Right renal cortex interstitium (tissue), 3 donors: ENCODE measurements around the gene CRYGA. TPM values are rescaled to one million over a fixed set of nuclear protein-coding genes. Genes with fewer than 3 reads are reported as not detected.

Experiments used
- DNase-seq, 3 donors: peaks; one replicate each; pipeline ENCODE4 v3.0.0-alpha.2; 2013; ENCODE audit warnings: low read depth in 3 of 3, low spot score in 2 of 3
- polyA plus RNA-seq, 3 donors: library from polyadenylated mRNA; unstranded; fragments of 120-200 nt; gene quantifications; one replicate each; pipeline ENCODE4 v1.2.1, GENCODE V29; 2013; ENCODE audit not compliant: insufficient read length in 3 of 3

The CRYGA gene, protein sequence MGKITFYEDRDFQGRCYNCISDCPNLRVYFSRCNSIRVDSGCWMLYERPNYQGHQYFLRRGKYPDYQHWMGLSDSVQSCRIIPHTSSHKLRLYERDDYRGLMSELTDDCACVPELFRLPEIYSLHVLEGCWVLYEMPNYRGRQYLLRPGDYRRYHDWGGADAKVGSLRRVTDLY
- not detected for polyA plus RNA-seq

DNA sequence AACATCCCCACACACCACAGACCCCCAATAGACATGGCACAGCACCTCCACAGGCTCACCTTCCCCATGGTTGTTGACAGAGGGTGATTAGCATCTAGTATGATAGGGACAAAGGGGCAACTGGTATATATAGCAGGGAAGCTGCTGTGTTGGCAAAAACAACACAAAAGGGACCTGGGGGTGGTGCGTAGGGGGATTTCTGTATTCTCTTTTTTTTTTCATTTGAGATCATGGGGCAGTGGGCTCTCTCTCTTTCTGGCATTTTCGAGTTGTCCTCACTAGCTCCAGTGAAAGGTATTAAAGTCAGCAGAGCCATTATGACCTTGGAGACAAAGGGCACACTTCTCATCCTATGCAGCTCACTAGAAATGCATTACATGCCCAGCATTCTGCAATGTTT lies at the start of gene CRYGA:
Gene CRYGA (minus strand): TSS at position 101 of the 400 bp plus-strand sequence. CDS start 33 bp downstream, at position 68.
- DNase-seq: no peak

DNA sequence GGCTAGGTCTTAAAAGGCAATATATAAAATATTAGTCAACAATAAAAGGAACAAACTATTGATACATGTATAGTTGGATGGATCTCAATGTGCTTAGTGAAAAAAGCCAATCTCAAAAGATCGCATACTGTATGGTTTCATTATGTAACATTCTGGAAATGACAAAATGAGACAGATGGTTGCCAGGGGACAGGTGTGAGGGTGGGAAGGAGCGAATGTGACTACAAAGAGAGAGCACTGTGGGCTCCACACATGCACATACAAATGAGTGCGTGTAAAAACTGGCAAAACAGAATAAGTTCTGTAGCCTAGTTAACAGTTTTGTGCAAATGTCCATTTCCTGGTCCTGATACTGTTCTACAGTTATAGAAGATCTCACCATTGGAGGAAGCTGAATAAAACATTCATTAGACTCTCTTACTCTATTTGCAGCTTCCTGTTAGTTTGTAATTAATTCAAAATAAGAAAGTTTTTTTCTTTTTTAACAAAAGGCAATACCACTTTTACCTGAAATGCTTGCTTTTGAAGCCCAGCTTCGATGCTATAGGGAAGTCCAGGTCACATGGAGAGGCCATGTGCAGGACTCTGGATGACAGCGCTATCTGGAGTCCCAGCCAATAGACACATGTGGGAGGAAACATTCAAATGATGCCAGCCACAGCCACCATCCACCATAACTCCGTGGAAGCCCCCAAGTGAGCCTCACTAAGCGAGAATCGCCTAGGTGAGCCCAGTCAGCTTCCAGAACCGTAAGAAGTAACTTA lies 47.5 kb upstream of the CRYGA start:
- no peak for DNase-seq

DNA sequence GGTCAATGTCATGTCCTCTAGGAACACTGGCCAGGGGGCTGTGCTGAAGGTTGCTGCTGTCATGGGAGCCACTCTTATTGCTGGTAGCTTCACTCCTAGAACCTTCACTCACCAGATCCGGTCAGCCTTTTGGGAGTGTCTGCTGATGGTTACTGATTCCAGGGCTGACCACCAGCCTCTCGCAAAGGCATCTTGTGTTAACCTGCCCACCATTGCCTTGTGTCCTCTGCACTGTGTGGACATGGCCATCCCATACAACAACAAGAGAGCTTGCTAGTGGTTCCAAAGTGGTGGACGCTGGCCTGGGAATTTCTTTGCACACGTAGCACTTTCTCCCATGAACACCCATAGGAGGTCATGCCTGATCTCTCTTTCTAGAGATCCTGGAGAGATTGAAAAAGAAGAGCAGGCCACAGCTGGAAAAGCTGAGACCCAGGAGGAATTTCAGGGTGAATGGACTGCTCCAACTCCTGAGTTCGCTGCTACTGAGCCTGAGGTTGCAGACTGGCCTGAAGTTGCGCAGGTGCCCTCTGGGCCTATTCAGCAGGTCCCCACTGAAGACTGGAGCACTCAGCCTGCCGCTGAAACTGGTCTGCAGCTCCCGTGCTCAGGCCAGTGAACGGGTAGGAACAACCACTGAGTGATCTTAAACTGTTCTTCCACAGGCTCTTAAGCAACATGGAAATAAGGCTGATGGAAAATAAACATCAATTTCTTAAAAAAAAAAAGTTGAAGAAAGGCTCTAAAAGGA lies 45.1 kb upstream of the CRYGA start:
- no peak for DNase-seq

DNA sequence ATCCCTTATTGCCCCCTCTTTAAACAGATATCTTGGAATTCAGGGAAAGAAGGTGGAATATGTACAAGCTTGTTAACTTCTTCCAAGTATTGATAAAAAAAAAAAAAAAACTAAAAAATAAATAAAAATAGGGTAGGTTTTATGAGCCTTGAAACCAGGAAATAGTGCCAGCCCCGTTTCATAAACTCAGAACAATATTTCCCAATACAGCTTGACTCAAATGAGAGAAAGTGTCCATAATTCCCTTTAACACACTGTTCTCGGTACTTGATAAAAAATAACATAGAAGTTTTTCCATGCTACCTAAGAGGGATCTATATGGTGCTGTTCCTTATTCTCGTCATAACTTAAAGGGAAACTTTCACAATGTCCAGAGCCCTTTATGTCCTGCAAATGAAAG lies 44.4 kb upstream of the CRYGA start:
- DNase-seq: no peak

DNA sequence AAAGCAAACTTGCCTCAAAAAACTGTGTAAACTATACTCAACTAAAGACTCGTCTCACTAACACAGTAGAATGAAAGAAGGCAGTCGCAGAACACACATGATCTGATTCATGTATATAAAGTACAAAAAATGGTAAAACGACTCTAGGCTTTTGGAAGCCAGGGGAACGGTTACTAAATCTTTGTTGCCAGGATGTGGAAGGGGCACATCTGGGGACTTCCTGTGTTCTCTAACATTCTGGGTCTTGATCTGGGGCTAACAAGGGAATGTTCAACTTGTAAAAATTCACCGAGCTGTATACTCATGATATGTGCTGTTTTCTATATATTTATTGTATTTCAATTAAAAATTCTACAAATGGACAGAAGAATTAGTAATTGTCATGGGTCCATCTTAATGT lies 40.8 kb upstream of the CRYGA start:
- no peak for DNase-seq

DNA sequence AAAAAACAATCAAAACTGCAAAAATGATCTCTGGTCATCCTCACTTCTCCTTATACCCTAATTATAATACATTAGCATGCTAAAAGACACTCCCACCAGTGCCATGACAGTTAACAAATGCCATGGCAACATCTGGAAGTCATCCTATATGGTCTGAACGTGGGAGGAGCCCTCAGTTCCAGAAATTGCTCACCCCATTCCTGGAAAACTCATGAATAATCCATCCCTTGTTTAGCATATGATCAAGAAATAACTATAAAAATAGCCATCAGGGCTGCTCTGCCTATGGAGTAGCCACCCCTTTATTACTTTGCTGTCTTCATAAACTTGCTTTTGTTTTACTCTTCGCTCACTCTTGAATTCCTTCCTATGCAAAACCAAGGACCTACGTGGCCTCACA lies 32.1 kb upstream of the CRYGA start:
- no peak for DNase-seq

DNA sequence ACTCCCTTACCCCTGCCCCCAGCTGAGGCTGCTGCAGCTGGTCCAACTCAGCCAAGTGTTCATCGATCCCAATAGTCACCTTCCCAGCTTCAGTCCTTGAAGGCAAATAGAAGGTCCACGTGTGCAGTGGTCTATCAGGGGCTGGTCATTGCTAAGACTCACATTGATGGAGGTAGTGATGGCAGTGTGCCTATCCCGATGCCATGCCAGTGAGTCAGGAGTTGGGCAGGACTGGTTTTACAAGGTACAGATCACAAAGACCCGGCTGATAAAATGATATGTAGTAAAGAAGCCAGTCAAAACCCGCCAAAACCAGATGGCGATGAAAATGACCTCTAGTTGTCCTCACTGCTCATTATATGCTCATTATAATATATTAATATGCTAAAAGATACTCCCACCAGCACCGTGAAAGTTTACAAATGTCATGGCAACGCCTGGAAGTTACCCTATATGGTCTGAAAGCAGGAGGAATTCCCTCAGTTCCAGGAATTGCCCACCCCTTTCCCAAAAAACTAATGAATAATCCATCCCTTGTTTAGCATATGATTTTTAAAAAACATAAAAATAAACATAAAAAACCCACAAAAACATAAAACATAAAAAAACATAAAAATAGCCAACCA lies 29.3 kb upstream of the CRYGA start:
- no peak for DNase-seq

DNA sequence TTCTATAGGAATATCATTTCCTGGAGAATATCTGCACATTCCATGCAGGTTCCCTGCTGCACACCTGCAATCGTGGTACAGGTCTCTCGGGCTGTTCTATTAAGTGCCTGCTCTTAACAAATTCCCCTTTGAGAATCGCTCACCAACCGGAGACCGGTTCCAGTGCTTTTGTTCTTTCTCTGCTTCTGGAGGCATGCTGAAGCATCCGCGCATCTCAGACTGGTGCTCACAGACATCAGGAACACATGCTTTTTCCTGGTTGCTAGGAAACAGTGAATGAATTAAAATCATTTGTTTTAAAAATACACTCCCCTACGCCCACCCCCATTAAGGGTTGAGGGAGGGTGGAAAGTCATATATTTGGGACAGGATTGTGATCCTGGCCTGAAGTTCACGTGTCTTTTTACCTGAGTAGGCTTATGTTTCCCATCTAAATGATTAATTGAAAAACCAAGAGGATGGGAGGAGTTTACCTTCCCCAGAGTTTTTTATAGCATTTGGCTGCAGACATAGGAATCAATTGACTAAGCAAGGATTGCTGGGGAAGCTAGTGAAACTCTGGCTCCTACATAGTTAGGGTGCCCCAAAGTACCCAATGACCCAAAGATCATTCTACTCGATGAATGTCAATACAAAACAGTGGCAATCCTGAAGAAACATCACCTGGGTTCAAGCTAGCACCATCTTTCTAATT lies 26.6 kb upstream of the CRYGA start, which contains the start of gene C2orf80:
Gene C2orf80 (minus strand): TSS at position 221 of the 694 bp plus-strand sequence. CDS start 3,044 bp downstream, outside the sequence.
- no peak for DNase-seq

DNA sequence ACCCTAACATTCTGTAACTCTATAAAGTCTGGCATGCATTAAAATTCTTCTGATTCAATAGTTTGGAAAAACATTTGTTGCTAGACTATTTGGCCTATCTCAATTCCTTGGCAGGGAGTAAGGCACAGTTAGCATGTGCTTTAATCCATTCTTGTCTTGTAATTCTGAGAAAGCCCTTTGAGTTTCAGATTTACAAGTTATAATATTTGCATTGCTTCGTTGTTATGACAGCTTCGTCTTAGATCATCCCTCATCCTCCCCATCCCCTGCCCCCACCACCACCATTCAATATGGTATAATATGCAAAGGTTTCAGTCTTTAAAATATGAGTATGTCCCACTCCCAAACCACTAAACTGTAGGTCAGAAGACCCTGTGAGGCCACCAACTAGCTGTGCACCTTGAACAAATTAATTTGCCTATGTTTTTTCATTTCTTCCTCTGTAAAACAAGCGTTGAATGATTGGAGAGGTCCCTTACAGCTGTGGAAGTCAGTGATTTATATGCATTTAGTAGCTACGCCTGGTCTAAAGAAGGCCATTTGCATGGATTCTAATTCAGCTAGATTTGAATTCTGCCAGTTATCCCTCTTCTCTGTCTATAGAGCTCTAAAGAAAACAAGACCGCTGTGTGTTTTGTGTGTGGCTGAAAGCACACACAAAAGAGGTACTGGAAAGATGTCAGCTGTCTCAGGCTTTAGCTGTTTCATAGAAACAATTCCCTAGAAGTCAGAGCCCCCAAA lies 25.9 kb upstream of the CRYGA start:
- DNase-seq: no peak

DNA sequence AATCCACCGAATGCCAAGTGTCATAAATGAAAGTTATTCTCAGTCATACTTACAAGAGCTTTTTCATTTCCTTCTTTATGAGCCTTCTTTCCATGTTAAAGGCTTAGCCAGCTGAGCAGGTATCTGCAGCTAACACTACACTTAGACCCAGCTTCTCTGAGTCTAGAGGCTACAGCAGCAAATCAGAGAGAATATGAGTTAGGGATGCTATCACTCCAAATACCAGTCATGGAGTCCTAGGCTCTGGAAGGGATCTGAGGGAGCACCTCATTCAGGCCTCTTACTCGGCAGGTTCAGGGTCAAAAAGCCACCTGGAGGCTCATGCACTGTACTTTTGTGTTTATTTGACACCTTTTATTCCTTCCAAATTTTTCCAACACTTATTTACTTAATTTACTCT lies 23.5 kb upstream of the CRYGA start:
- no peak for DNase-seq

DNA sequence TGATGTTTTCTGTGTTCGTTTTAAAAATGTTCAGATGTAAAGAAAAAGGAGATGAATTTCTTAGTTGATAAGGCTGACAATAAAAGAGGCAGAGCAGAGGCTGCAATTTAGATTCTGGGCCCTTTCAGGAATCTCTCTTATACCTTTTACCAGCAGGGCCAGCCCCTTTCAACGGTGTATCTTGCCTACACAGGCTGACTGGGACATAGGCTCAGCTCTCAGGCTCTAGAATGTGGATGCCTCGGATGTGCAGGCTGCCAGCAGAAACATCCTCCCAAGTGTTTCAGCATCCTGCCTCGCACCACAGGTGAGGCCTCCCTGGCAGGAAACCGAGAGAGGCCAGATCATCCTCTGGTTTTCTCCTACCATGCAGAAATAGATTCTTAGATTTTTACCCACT lies 23.1 kb upstream of the CRYGA start:
- no peak for DNase-seq

DNA sequence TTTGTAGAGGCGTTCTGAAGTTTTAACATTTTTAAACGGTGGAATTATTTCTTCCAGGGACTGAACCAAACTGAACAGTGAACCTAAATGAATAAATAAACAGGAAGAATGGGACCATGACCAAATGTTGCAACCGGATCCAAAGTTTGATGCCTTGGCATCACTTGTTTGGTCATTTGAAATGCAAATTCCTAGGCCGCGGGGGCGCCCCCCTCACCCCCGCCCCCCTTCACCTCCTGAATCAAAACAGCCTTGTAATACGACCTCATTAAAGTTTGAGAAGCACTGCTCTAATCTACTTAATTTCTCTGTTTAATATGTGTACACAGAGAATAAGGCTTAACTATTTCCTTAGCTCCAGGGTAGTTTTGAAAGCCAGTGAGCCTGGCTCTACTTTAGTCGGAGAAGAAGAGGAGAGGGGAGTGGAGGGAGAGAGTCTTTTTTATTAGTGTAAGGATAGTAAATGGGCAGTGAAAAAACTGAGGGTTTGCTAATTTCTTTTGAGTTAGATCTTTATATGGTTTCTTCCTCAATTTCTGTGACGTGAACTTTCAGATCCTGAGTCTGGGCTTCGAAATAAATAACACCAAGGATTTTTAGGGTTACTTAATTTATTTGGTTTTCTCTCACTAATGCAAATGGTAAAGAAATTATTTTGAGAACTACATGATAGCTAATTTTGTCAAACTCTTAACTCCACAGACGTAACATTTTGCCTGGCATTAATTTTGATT lies 20.8 kb upstream of the CRYGA start:
- DNase-seq: no peak

DNA sequence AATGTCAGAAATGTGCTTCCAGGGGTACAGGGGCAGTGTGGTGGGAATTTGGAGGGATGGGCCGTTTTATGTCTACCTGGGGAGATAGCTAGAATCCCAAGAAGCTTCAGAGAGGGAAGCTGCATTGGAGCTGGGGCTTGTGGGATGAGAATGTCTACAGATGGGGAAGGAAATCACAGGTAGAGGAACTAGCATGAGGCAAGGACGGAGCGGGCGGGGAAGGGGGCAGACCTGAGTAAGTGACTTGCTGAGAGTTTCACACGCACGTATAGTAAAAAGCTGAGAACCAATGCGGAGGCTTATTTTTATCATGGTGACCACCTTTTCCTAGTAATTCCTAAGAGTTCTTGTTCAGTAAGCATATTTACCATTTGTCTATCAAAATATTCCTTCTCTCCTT lies 20.1 kb upstream of the CRYGA start:
- no peak for DNase-seq

DNA sequence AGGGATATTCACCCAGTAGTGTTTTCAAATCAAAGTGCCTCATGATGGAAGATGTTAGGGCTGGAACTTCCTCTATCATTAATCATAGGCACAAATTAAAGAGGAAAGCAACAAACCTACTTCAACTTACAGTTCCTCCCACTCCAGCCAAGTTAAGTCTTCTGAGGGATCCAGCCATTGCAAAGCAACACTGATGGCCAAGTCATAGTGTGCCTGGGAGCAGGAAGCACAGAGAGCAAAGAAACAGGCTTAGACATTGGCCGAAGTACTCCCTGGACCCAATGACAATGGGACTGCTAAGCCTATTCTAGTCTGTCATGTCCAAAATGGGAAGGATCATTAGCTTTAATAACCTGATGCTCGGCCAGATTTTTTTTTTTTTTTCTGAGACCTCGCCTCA lies 19.4 kb upstream of the CRYGA start:
- DNase-seq: no peak

DNA sequence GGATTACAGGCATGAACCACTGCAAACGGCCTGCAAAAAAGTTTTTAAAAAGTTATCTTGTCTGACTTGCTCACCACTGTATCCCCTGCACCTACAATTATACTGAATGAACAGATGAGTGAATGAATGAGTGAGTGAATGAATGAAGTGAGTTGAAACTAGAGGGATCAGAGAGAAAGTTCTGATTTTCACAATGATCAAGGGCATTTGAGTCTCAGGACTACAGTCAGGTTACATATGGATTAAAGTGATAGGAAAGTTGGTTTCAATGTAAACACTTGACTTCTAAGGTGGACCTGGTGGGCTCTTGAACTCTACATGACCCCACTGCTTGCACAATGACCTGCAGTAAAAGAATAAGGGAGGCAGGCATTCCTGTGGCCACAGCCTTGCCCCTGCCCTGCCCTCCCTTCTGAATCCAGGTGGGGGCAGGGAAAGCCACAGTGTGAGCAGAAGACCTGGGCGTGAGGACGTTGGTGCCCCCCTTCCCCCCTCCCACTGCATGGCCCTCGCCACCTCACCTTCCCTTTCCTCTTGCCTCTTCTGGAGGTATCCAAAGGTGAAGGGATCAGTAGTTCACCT lies 15.7 kb upstream of the CRYGA start:
- no peak for DNase-seq

DNA sequence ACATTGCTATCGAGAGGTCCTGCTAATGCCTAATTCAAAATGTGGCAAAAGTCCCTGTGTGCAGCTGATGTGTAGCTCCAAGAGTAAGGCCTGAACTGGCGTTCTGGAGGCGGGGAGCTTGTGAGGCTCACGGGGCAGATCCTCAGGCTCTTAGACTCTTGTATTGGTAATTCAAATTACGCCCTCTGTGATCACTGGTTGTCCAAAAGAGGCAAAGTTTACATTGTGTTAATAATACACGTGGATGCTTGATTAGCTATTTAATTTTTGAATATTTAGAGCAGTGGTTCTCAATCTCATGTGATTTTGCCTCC lies 12.4 kb upstream of the CRYGA start:
- no peak for DNase-seq

DNA sequence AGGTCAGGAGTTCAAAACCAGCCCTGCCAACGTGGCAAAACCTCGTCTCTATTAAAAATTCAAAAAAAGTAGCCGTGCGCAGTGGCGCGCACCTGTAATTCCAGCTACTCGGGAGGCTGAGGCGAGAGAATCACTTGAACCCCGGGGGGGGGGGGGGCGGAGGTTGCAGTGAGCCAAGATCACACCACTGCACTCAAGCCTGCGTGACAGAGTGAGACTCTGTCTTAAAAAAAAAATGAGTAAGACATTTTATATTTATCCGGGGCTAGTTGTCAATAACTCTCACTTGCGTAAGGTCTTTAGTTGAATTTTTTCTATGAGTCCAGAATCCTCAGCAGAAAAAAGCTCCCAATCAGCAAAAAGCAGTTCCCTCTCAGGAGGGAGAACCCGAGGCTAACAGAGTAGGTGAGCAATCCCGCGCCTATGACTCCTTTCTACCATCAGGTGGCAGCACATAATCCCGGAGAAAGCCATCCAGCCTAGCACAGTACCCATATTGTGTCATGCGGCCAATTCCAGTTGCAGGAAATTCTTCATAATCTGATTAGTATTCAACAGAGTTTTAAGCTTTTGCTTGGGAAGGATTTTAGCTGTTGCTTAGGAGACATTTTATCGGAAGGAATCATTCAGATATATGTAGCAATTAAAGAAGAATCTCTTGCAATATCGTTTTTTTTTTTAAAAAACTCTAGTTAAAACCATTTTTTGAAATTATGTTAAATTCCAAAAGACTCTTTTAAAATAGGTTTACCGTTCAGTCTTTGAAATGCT lies 11.9 kb upstream of the CRYGA start:
- peak; percentile 52 to 74 (median 56) for DNase-seq

DNA sequence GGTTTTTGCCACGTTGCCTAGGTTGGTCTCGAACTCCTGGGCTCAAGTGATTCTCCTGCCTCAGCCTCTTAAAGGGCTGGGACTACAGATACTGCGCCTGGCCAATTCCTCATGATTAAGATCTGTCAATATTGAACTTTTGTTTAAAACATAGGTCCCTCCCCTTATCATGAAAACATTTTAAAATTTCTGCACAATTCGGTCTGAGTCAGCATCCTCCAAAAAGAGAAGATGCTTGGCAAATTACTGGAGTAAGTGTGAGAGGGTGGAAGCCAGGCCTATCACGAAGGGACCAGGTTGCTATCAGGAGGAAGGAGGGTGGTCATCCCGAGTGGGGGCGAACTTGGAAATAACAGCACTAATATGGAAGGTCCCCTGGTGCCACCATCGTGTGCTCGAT lies 10.8 kb upstream of the CRYGA start:
- DNase-seq: no peak
